H9 (cell line): Measurements from ENCODE around the gene RPL12. TPM values are rescaled to one million over a fixed set of nuclear protein-coding genes. Genes with fewer than 3 reads are reported as not detected.
A peak's percentile ranks its signal among the peaks of the same experiment; 100 is the strongest.

Experiments used
- DNase-seq: peaks from one replicate; pipeline ENCODE4 v3.0.0-alpha.2; 2017
- H2AFZ ChIP-seq: one replicate; pipeline ENCODE4 v1.6.1; 2013; ENCODE audit warnings: mild to moderate bottlenecking, low read length, control low read depth, moderate library complexity
- H2AK5ac ChIP-seq: 2 replicates; pipeline ENCODE4 v1.6.1; 2013; ENCODE audit warnings: low read length, control low read depth, mixed read lengths; ENCODE audit not compliant: insufficient read length
- H2BK120ac ChIP-seq: one replicate; pipeline ENCODE4 v1.6.1; 2013; ENCODE audit warnings: low read depth, mild to moderate bottlenecking, low read length, control low read depth, inconsistent platforms; ENCODE audit not compliant: poor library complexity, severe bottlenecking
- H2BK12ac ChIP-seq: 2 replicates; pipeline ENCODE4 v1.6.1; 2013; ENCODE audit warnings: low read length, control low read depth, mixed read lengths, low read depth; ENCODE audit not compliant: insufficient read length
- H2BK15ac ChIP-seq: 2 replicates; pipeline ENCODE4 v1.6.1; 2013; ENCODE audit warnings: low read depth, low read length, control low read depth
- H2BK20ac ChIP-seq: one replicate; pipeline ENCODE4 v1.6.1; 2013; ENCODE audit warnings: low read depth, mild to moderate bottlenecking, low read length, control low read depth, inconsistent platforms; ENCODE audit not compliant: poor library complexity, severe bottlenecking
- H2BK5ac ChIP-seq: 2 replicates; pipeline ENCODE4 v1.6.1; 2013; ENCODE audit warnings: low read length, control low read depth, mixed read lengths; ENCODE audit not compliant: insufficient read length
- H3K14ac ChIP-seq: 2 replicates; pipeline ENCODE4 v1.6.1; 2013; ENCODE audit warnings: low read length, control low read depth; ENCODE audit not compliant: insufficient read depth
- H3K18ac ChIP-seq: 2 replicates; pipeline ENCODE4 v1.6.1; 2013; ENCODE audit warnings: low read depth, mild to moderate bottlenecking, mixed read lengths, low read length, control low read depth; ENCODE audit not compliant: insufficient read length
- H3K23ac ChIP-seq: 2 replicates; pipeline ENCODE4 v1.6.1; 2013; ENCODE audit warnings: low read length, control low read depth, mixed read lengths, low read depth; ENCODE audit not compliant: insufficient read length
- H3K23me2 ChIP-seq: 2 replicates; pipeline ENCODE4 v1.6.1; 2013; ENCODE audit warnings: low read depth, mild to moderate bottlenecking, mixed read lengths, low read length, control low read depth; ENCODE audit not compliant: insufficient read length, poor library complexity, severe bottlenecking
- H3K27ac ChIP-seq: 2 replicates; pipeline ENCODE4 v1.5.1; 2013; ENCODE audit warnings: low read length, control low read depth, mixed read lengths, low read depth; ENCODE audit not compliant: insufficient read length
- H3K27me3 ChIP-seq: 2 replicates; pipeline ENCODE4 v1.6.1; 2013; ENCODE audit warnings: low read length, control low read depth, inconsistent platforms; ENCODE audit not compliant: insufficient read depth
- H3K4ac ChIP-seq: 2 replicates; pipeline ENCODE4 v1.6.1; 2013; ENCODE audit warnings: low read depth, mild to moderate bottlenecking, control low read depth, inconsistent platforms, low read length, moderate library complexity
- H3K4me1 ChIP-seq: 2 replicates; pipeline ENCODE4 v1.6.1; 2013; ENCODE audit warnings: low read length, control low read depth, inconsistent platforms; ENCODE audit not compliant: insufficient read depth
- H3K4me2 ChIP-seq: 2 replicates; pipeline ENCODE4 v1.6.1; 2013; ENCODE audit warnings: low read length, control low read depth, mixed read lengths; ENCODE audit not compliant: insufficient read length, insufficient read depth
- H3K56ac ChIP-seq: 2 replicates; pipeline ENCODE4 v1.6.1; 2013; ENCODE audit warnings: low read depth, mild to moderate bottlenecking, mixed read lengths, low read length, control low read depth; ENCODE audit not compliant: insufficient read length
- H3K79me1 ChIP-seq: 2 replicates; pipeline ENCODE4 v1.6.1; 2013; ENCODE audit warnings: low read depth, mild to moderate bottlenecking, moderate library complexity, low read length, control low read depth, inconsistent platforms; ENCODE audit not compliant: insufficient read depth, poor library complexity, severe bottlenecking
- H3K79me2 ChIP-seq: 2 replicates; pipeline ENCODE4 v1.6.1; 2013; ENCODE audit warnings: low read length, control low read depth, inconsistent platforms; ENCODE audit not compliant: insufficient read depth
- H3K9ac ChIP-seq: 2 replicates; pipeline ENCODE4 v1.6.1; 2013; ENCODE audit warnings: low read length, control low read depth, mixed read lengths; ENCODE audit not compliant: insufficient read length; ENCODE audit errors: extremely low read depth
- H3K9me3 ChIP-seq: one replicate; pipeline ENCODE4 v1.6.1; 2013; ENCODE audit warnings: low read depth, low read length, inconsistent platforms; ENCODE audit not compliant: control insufficient read depth
- H3T11ph ChIP-seq: one replicate; pipeline ENCODE4 v1.6.1; 2013; ENCODE audit warnings: mild to moderate bottlenecking, low read length, control low read depth, inconsistent platforms
- H4K20me1 ChIP-seq: one replicate; pipeline ENCODE4 v1.6.1; 2013; ENCODE audit not compliant: control insufficient read depth, insufficient read length, insufficient read depth
- H4K5ac ChIP-seq: 2 replicates; pipeline ENCODE4 v1.6.1; 2013; ENCODE audit warnings: low read depth, mild to moderate bottlenecking, mixed read lengths, low read length, control low read depth; ENCODE audit not compliant: insufficient read length
- H4K8ac ChIP-seq: replicated peaks from 2 replicates; pipeline ENCODE4 v1.6.1; 2013; ENCODE audit warnings: low read length, control low read depth, mixed read lengths, low read depth; ENCODE audit not compliant: insufficient read length
- H4K91ac ChIP-seq: 2 replicates; pipeline ENCODE4 v1.6.1; 2013; ENCODE audit warnings: low read depth, mild to moderate bottlenecking, moderate library complexity, mixed read lengths, low read length, control low read depth; ENCODE audit not compliant: insufficient read length
- H3K27ac Mint-ChIP-seq, 3 experiments: 2 replicates in 2 of 3; 3 replicates in 1 of 3; pipeline ENCODE4 v1.8.0; 2020 to 2021; ENCODE audit warnings: mixed read lengths in 3 of 3, mild to moderate bottlenecking in 1 of 3, moderate library complexity in 1 of 3
- H3K27me3 Mint-ChIP-seq: 2 replicates; pipeline ENCODE4 v1.8.0; 2021; ENCODE audit warnings: low read depth, mild to moderate bottlenecking, moderate library complexity, mixed read lengths
- H3K36me3 Mint-ChIP-seq, 3 experiments: 2 replicates in 2 of 3; 3 replicates in 1 of 3; pipeline ENCODE4 v1.8.0; 2020 to 2021; ENCODE audit warnings: low read depth in 3 of 3, mixed read lengths in 3 of 3; ENCODE audit not compliant: insufficient read depth in 1 of 3
- H3K4me1 Mint-ChIP-seq, 2 experiments: 2 replicates each; pipeline ENCODE4 v1.8.0; 2020; ENCODE audit warnings: mixed read lengths in 2 of 2
- H3K4me3 Mint-ChIP-seq, 2 experiments: 2 replicates in 1 of 2; 3 replicates in 1 of 2; pipeline ENCODE4 v1.8.0; 2020 to 2021; ENCODE audit warnings: mild to moderate bottlenecking in 2 of 2, mixed read lengths in 2 of 2, moderate library complexity in 1 of 2
- H3K9me3 Mint-ChIP-seq, 2 experiments: 2 replicates in 1 of 2; 3 replicates in 1 of 2; pipeline ENCODE4 v1.8.0; 2020; ENCODE audit warnings: mild to moderate bottlenecking in 2 of 2, mixed read lengths in 2 of 2, moderate library complexity in 1 of 2
- WGBS: extraction: QIAGEN DNeasy Blood & Tissue Kit; methylation state at CpG from one replicate; pipeline ENCODE4 v1.1.7; 2013; ENCODE audit warnings: missing lambda C conversion rate, low lambda C conversion rate, mixed read lengths; ENCODE audit not compliant: insufficient read length; ENCODE audit errors: extremely low coverage; 5-methylcytosine and 5-hydroxymethylcytosine counted together
- total RNA-seq: library from RNA; stranded (reverse); gene quantifications from 2 replicates; pipeline ENCODE4 v1.2.1, GENCODE V29; 2021
- TF ChIP-seq, protein P1 (sequence below): fragments of 200-600 bp; sonication (generic); conservative IDR thresholded peaks from 3 replicates; pipeline ENCODE4 v1.8.0; 2021; ENCODE audit warnings: antibody characterized with exemption, mild to moderate bottlenecking

RPL12 gene
- total RNA-seq, 1 experiment from 2014 or later = 1,710 TPM

DNA sequence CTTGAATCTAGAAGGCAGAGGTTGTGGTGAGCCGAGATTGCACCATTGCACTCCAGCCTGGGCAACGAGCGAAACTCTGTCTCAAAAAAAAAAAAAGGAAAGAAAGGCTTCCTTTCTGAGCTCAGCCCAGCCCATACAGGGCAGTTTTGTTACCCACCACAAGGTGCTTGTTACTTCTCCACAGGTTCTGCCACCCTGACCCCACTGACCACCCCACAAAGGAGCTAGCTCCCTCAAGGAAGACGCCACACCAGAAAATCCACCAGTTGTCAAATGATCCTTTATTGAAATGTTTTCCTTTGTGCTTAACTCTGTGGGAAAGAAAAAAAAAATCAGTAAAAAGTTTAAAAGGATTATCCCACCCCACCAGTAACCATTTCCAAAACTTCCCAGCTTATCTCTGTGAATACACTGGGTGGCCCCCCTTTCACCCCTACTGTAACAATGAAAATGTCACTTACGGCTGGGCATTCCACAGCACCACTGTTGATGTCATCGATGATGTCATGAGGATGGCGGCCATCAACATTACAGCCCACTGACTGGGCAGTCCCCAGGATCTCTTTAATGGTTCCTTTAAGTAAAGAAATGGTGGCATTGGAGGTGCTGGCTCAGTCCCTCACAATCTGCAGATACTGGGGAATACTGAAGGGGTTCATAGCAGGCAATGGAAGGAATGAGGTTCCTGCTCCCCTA lies 3.6 kb downstream of the RPL12 start:
- H3K18ac ChIP-seq = no peak overlapping the region
- no peak overlapping the region for H3K23ac ChIP-seq
- H3K23me2 ChIP-seq = peaks cover 18% of the 10 kb centered on the region
- H3K9me3 ChIP-seq = no peaks in the 10 kb centered on the region
- peaks cover 1% of the 10 kb centered on the region for H3K79me1 ChIP-seq
- peaks cover 69 to 81% (median 76%) of the 10 kb centered on the region in 3 experiments for H3K36me3 Mint-ChIP-seq
- peaks cover 0 to 4% of the 10 kb centered on the region in 2 experiments; a peak in 4 of 5 replicates for H3K9me3 Mint-ChIP-seq
- no peak for DNase-seq
- H3K27me3 ChIP-seq = no peaks in the 10 kb centered on the region
- no peak overlapping the region for H3K56ac ChIP-seq
- peak overlapping the region in 2 of 3 experiments; percentile 98 to 99; a peak in 4 of 7 replicates for H3K27ac Mint-ChIP-seq
- H2BK5ac ChIP-seq = no peak overlapping the region
- peaks cover 20% of the 10 kb centered on the region; the same call in 1 of the 2 replicates for H3K79me2 ChIP-seq
- peak overlapping the region; percentile 93 for H3K4me2 ChIP-seq
- H2AK5ac ChIP-seq = no peak overlapping the region
- TF ChIP-seq, protein P1, sequence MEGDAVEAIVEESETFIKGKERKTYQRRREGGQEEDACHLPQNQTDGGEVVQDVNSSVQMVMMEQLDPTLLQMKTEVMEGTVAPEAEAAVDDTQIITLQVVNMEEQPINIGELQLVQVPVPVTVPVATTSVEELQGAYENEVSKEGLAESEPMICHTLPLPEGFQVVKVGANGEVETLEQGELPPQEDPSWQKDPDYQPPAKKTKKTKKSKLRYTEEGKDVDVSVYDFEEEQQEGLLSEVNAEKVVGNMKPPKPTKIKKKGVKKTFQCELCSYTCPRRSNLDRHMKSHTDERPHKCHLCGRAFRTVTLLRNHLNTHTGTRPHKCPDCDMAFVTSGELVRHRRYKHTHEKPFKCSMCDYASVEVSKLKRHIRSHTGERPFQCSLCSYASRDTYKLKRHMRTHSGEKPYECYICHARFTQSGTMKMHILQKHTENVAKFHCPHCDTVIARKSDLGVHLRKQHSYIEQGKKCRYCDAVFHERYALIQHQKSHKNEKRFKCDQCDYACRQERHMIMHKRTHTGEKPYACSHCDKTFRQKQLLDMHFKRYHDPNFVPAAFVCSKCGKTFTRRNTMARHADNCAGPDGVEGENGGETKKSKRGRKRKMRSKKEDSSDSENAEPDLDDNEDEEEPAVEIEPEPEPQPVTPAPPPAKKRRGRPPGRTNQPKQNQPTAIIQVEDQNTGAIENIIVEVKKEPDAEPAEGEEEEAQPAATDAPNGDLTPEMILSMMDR = 0 out of 3 replicates have a peak, but pooled peaks have one; percentile 14
- no CpG with 5 or more reads among the region's 7 CpGs for WGBS
- H4K20me1 ChIP-seq = no peaks in the 10 kb centered on the region
- peaks cover 2% of the 10 kb centered on the region for H3K27me3 Mint-ChIP-seq
- peaks cover 3% of the 10 kb centered on the region for H3K4me1 ChIP-seq
- peak overlapping the region; percentile 96 to 99 for H3K4me3 Mint-ChIP-seq
- no peak overlapping the region for H3K14ac ChIP-seq
- H4K5ac ChIP-seq = no peak overlapping the region
- no peak overlapping the region for H3T11ph ChIP-seq
- no peak overlapping the region for H2BK15ac ChIP-seq
- H2BK120ac ChIP-seq = no peak overlapping the region
- peaks cover 24 to 28% of the 10 kb centered on the region in 2 experiments for H3K4me1 Mint-ChIP-seq
- H2BK12ac ChIP-seq = no peak overlapping the region
- H2BK20ac ChIP-seq = no peak overlapping the region
- no peak overlapping the region for H2AFZ ChIP-seq
- H3K27ac ChIP-seq = peak overlapping the region; percentile 34
- H4K8ac ChIP-seq = no peak overlapping the region
- no peak overlapping the region for H3K4ac ChIP-seq
- H4K91ac ChIP-seq = no peak overlapping the region
- no peak overlapping the region for H3K9ac ChIP-seq
